ENCODE data around the gene TEN1. TPM values are rescaled to one million over a fixed set of nuclear protein-coding genes. Genes with fewer than 3 reads are reported as not detected.
A peak's percentile ranks its signal among the peaks of the same experiment; 100 is the strongest.

The TEN1 gene
- total and polyA plus RNA-seq, 2 of the 13 experiments (the other 11 are each of a cell fraction or from before 2014, with no cell fraction given) = 18.0 to 21.3 TPM

- TF ChIP-seq TFDP1 (CRISPR knock-in tag; IDR thresholded peaks at IDR 0.05; ENCODE audit: borderline replicate concordance) = no peak
- TF ChIP-seq TBX2 (CRISPR knock-in tag; IDR thresholded peaks at IDR 0.05; ENCODE audit: borderline replicate concordance) = peak; percentile 55; the same call in 1 of the 2 replicates
- TF ChIP-seq ZNF18 (CRISPR knock-in tag; IDR thresholded peaks at IDR 0.05; ENCODE audit: insufficient replicate concordance) = no peak
- TF ChIP-seq ZNF280B (CRISPR knock-in tag; IDR thresholded peaks at IDR 0.05; ENCODE audit: borderline replicate concordance) = peak; percentile 90
- TF ChIP-seq ZNF773 (CRISPR knock-in tag; IDR thresholded peaks at IDR 0.05; ENCODE audit: borderline replicate concordance) = no peak
- TF ChIP-seq SRSF9 (IDR thresholded peaks at IDR 0.05; ENCODE audit: borderline replicate concordance, insufficient read depth, low read depth, low read length, poor library complexity, severe bottlenecking) = no peak
- no peak for TF ChIP-seq TCF7 (IDR thresholded peaks at IDR 0.05; ENCODE audit: low read depth)
- TF ChIP-seq ZFAT (CRISPR knock-in tag; conservative IDR thresholded peaks at IDR 0.05) = no peak
- no peak for TF ChIP-seq ZNF543 (CRISPR knock-in tag; IDR thresholded peaks at IDR 0.05)
- no peak for TF ChIP-seq ARID5B (CRISPR knock-in tag; IDR thresholded peaks at IDR 0.05)
- TF ChIP-seq ZFP37 (CRISPR knock-in tag; IDR thresholded peaks at IDR 0.05; ENCODE audit: borderline replicate concordance) = no peak
- TF ChIP-seq JUN (CRISPR knock-in tag; IDR thresholded peaks at IDR 0.05) = no peak
- TF ChIP-seq MIER2 (CRISPR knock-in tag; IDR thresholded peaks at IDR 0.05) = no peak
- no peak for TF ChIP-seq GMEB1 (CRISPR knock-in tag; IDR thresholded peaks at IDR 0.05; ENCODE audit: borderline replicate concordance)
- TF ChIP-seq KDM6A (CRISPR knock-in tag; IDR thresholded peaks at IDR 0.05; ENCODE audit: low read depth) = no peak
- TF ChIP-seq SRF (IDR thresholded peaks at IDR 0.05; ENCODE audit: low read depth, low read length) = no peak
- no peak for TF ChIP-seq ZNF383 (CRISPR knock-in tag; IDR thresholded peaks at IDR 0.05; ENCODE audit: borderline replicate concordance)
- TF ChIP-seq TGIF2 (CRISPR knock-in tag; IDR thresholded peaks at IDR 0.05) = no peak
- no peak for TF ChIP-seq ZNF674 (CRISPR knock-in tag; IDR thresholded peaks at IDR 0.05; ENCODE audit: low read depth)
These were observed 35.3 kb downstream of the TEN1 start (continued) for GRCh38 chr17:76014100-76014924.

Data from HepG2 (cell line).